HCT116 (cell line): ENCODE measurements around the gene EPHA4. TPM values are rescaled to one million over a fixed set of nuclear protein-coding genes. Genes with fewer than 3 reads are reported as not detected.

Experiments
- ATAC-seq: fragments of 200-7000 bp; cut with Tn5 transposase; 2 replicates; pipeline ENCODE4 v1.9.1; 2020; ENCODE audit warnings: mild to moderate bottlenecking, moderate library complexity
- Bru-seq: library from RNA; stranded (reverse); fragments of 400-500 nt; gene quantifications from one replicate; lab custom pipeline; 2021; lab: Mats Ljungman, UMichigan
- BruChase-seq, 2 experiments: library from RNA; stranded (reverse); fragments of 400-500 nt; gene quantifications; one replicate each; lab custom pipeline; 2021; lab: Mats Ljungman, UMichigan
- BruUV-seq: library from RNA; stranded (reverse); fragments of 400-500 nt; replicated peaks from 2 replicates; lab custom pipeline; 2021; lab: Mats Ljungman, UMichigan
- CTCF ChIA-PET: fragments of 300-600 bp; sonication (Branson Sonifier 250); formaldehyde crosslinking; loops from one replicate; lab custom pipeline; 2021; ENCODE audit warnings: antibody characterized with exemption; lab: Charles Lee
- POLR2A ChIA-PET: fragments of 300-600, 350-600 bp; sonication (Branson Sonifier 250); formaldehyde crosslinking; loops from one replicate; lab custom pipeline; 2021; ENCODE audit warnings: antibody characterized with exemption; lab: Charles Lee
- RAD21 ChIA-PET, 2 experiments: fragments of 300-600 bp; sonication (Branson Sonifier 250); formaldehyde crosslinking; loops; one replicate each; lab custom pipeline; 2023; ENCODE audit warnings: low total read pairs in 2 of 2; ENCODE audit not compliant: uncharacterized antibody in 2 of 2, unreplicated experiment in 2 of 2, low non-redundant PET in 1 of 2; lab: Charles Lee
- DNase-seq: peaks from one replicate; pipeline ENCODE4 v3.0.0-alpha.2; 2010; ENCODE audit warnings: low read depth, low spot score
- H2AFZ ChIP-seq: fragments of 200-600 bp; shearing (Covaris generic), sonication (generic); 2 replicates; pipeline ENCODE4 v1.6.1; 2017; ENCODE audit warnings: low read depth, mixed run types, mixed read lengths, antibody characterized with exemption, low read length; ENCODE audit not compliant: poor library complexity, severe bottlenecking
- H3K27ac ChIP-seq: 2 replicates; pipeline ENCODE4 v1.5.1; 2012; ENCODE audit warnings: low read depth, low read length
- H3K27me3 ChIP-seq: fragments of 200-600 bp; sonication (generic); 2 replicates; pipeline ENCODE4 v1.6.1; 2016; ENCODE audit warnings: mixed run types, low read length, mixed read lengths; ENCODE audit not compliant: insufficient read depth
- H3K36me3 ChIP-seq, 2 experiments: fragments of 200-500 bp in 1 of 2; fragments of 200-600 bp in 1 of 2; sonication (Bioruptor generic) in 1 of 2; sonication (generic) in 1 of 2; 2 replicates each; pipeline versions ENCODE4 v1.5.1 to v1.6.1; 2014 to 2016; ENCODE audit warnings: low read length in 2 of 2, inconsistent platforms in 1 of 2, mixed read lengths in 1 of 2, mixed run types in 1 of 2; ENCODE audit not compliant: insufficient read depth in 2 of 2, control insufficient read depth in 1 of 2
- H3K4me1 ChIP-seq, 2 experiments: fragments of 200-600 bp in 1 of 2; sonication (generic) in 1 of 2; 2 replicates each; pipeline versions ENCODE4 v1.5.1 to v1.6.1; 2012 to 2017; ENCODE audit warnings: low read length in 2 of 2, inconsistent platforms in 1 of 2, mild to moderate bottlenecking in 1 of 2, mixed read lengths in 1 of 2, mixed run types in 1 of 2, moderate library complexity in 1 of 2; ENCODE audit not compliant: insufficient read depth in 2 of 2, control insufficient read depth in 1 of 2
- H3K4me2 ChIP-seq: fragments of 200-600 bp; sonication (generic); 2 replicates; pipeline ENCODE4 v1.6.1; 2017; ENCODE audit warnings: mixed run types, low read length, mixed read lengths
- H3K4me3 ChIP-seq, 2 experiments: fragments of 200-600 bp in 1 of 2; sonication (generic) in 1 of 2; replicated peaks in 1 of 2; 2 replicates each; pipeline ENCODE4 v1.5.1; 2011 to 2016; ENCODE audit warnings: low read length in 2 of 2, control low read depth in 1 of 2, low read depth in 1 of 2, mild to moderate bottlenecking in 1 of 2, mixed read lengths in 1 of 2, mixed run types in 1 of 2
- H3K79me2 ChIP-seq: fragments of 200-600 bp; sonication (generic); 2 replicates; pipeline ENCODE4 v1.6.1; 2017; ENCODE audit warnings: mild to moderate bottlenecking, mixed run types, low read length, moderate library complexity, mixed read lengths; ENCODE audit not compliant: insufficient read depth
- H3K9ac ChIP-seq: fragments of 200-600 bp; sonication (generic); 2 replicates; pipeline ENCODE4 v1.6.1; 2016; ENCODE audit warnings: low read length, mixed read lengths
- H3K9me2 ChIP-seq: fragments of 200-600 bp; sonication (generic), shearing (Covaris generic); 2 replicates; pipeline ENCODE4 v1.6.1; 2017; ENCODE audit warnings: mixed run types, mild to moderate bottlenecking, moderate library complexity; ENCODE audit not compliant: insufficient read depth
- H3K9me3 ChIP-seq, 2 experiments: fragments of 200-500 bp in 1 of 2; fragments of 200-600 bp in 1 of 2; sonication (Bioruptor generic) in 1 of 2; sonication (generic) in 1 of 2; 2 replicates each; pipeline ENCODE4 v1.6.1; 2014 to 2017; ENCODE audit warnings: low read length in 2 of 2, mixed read lengths in 2 of 2, inconsistent platforms in 1 of 2, low read depth in 1 of 2, mild to moderate bottlenecking in 1 of 2, mixed run types in 1 of 2, moderate library complexity in 1 of 2; ENCODE audit not compliant: control insufficient read depth in 1 of 2, insufficient read depth in 1 of 2
- H4K20me1 ChIP-seq: fragments of 200-600 bp; sonication (generic), shearing (Covaris generic); 2 replicates; pipeline ENCODE4 v1.6.1; 2017; ENCODE audit warnings: mixed run types, mild to moderate bottlenecking, moderate library complexity; ENCODE audit not compliant: insufficient read depth
- EGR1 ChIP-seq: IDR thresholded peaks from 2 replicates; pipeline ENCODE4 v1.6.1; 2012; ENCODE audit warnings: low read depth
- ELF1 ChIP-seq: IDR thresholded peaks from 2 replicates; pipeline ENCODE4 v1.6.1; 2012; ENCODE audit warnings: low read depth, borderline replicate concordance
- JUND ChIP-seq: IDR thresholded peaks from 2 replicates; pipeline ENCODE4 v1.6.1; 2012
- POLR2AphosphoS5 ChIP-seq: IDR thresholded peaks from 2 replicates; pipeline ENCODE4 v1.6.1; 2011; ENCODE audit warnings: mild to moderate bottlenecking, low read depth, low read length, moderate library complexity
- RAD21 ChIP-seq: IDR thresholded peaks from 2 replicates; pipeline ENCODE4 v1.6.1; 2012; ENCODE audit warnings: low read depth, mild to moderate bottlenecking
- intact Hi-C: fragments of 100-400 bp; cut with micrococcal nuclease; formaldehyde crosslinking; loops from 2 replicates; pipeline ENCODE4 v1.10.0; 2022
- long read RNA-seq: library from polyadenylated mRNA; unstranded; transcript quantifications from one replicate; pipeline ENCODE4 v2.0.0, GENCODE V29; 2021; ENCODE audit not compliant: unreplicated experiment
- polyA plus RNA-seq: library from polyadenylated mRNA; unstranded; fragments of >200 nt; gene quantifications from 2 replicates; pipeline ENCODE4 v1.2.1, GENCODE V29; 2012; ENCODE audit warnings: missing spikeins
- total RNA-seq: library from RNA; stranded (reverse); gene quantifications from one replicate; pipeline ENCODE4 v1.2.1, GENCODE V29; 2021; ENCODE audit not compliant: unreplicated experiment
- TF ChIP-seq, protein P1 (sequence below), 3 experiments: fragments of 200-600 bp in 1 of 3; sonication (generic) in 1 of 3; IDR thresholded peaks in 2 of 3; conservative IDR thresholded peaks in 1 of 3; 2 replicates each; pipeline ENCODE4 v1.5.1; 2012 to 2017; ENCODE audit warnings: low read depth in 2 of 3, low read length in 2 of 3, antibody characterized with exemption in 1 of 3, borderline replicate concordance in 1 of 3, control low read depth in 1 of 3, mild to moderate bottlenecking in 1 of 3, mixed read lengths in 1 of 3, mixed run types in 1 of 3, moderate library complexity in 1 of 3; ENCODE audit not compliant: insufficient read depth in 1 of 3

EPHA4 gene
- total RNA-seq (3.5 TPM), Bru-seq, nascent RNA (percentile 39 among the genes with signal in this experiment), BruChase-seq, experiment 1, labeled RNA remaining after a 6-hour chase (percentile 21 among the genes with signal in this experiment), BruChase-seq, experiment 2, labeled RNA remaining after a 2-hour chase (percentile 31 among the genes with signal in this experiment)
- 1.8 and 2.0 TPM in 2 replicates for polyA plus RNA-seq
- long read RNA-seq, partial matches to known transcripts, result 2 of 2 reads
- long read RNA-seq, other reads (novel, unspliced or antisense), result 0 of 2 reads

DNA sequence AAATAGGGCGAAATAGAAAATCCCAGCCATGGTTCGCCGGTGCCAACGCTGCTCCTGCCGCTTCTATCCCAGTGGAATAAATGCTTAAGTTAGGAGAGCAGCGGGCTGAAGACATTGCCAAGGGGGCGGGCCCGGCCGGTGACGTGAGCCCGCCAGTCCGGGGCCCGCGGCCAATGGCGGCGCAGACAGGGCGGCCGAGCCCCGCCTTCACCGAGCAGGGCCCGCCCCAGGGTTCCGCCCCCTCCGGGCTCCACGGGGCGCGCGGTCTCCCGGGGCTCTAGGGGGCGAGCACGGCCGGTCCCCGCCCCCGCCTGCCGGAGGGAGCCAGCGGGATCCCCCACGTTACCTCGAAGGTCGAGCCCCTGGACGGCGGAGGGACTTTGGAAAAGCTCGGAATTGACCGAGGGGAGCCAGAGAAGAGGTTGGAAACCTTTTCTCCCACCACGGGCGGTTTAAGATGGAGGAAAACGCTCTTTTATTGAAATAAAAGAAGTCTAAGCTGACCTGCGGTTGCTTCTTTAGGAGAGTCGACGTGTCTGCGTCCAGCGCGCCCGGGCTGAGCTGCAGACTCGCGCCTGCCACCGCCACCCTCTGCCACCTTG lies at the start of gene EPHA4:
TSS of gene EPHA4 (minus strand) at position 86 of the 602 bp plus-strand sequence. CDS start at position 30, 56 bp downstream.
- Histone ChIP-seq H3K27me3 (peaks cover 23% of the 10 kb centered on the region), H3K36me3 (no peaks in the 10 kb centered on the region), H3K9me3 (no peaks in the 10 kb centered on the region), H4K20me1 (no peaks in the 10 kb centered on the region), H3K4me3 (peak within 1 kb of the TSS; percentile 54 to 71), H3K27ac (peak within 1 kb of the TSS; percentile 25; the same call in 1 of the 2 replicates), H3K9me2 (no peaks in the 10 kb centered on the region), H3K4me1 (peaks cover 0 to 19% of the 10 kb centered on the region in 2 experiments; a peak in 3 of 4 replicates), H3K79me2 (no peaks in the 10 kb centered on the region), H2AFZ (peak within 1 kb of the TSS; percentile 99), H3K9ac (peak within 1 kb of the TSS; percentile 37)
- intact Hi-C loops, result loop anchor here (5.0 to 10.0 kb wide), 2 partner anchors 1428 to 1575 kb away; no protein-coding TSS in a partner anchor
- peak; percentile 45 for DNase-seq
- ChIA-PET CTCF (no interaction called here), POLR2A (no interaction called here), RAD21 (no interaction called here)
- no TSS peak for BruUV-seq
- no peak for TF ChIP-seq RAD21
- TF ChIP-seq POLR2AphosphoS5, result peak; percentile 64
- TF ChIP-seq, protein P1, sequence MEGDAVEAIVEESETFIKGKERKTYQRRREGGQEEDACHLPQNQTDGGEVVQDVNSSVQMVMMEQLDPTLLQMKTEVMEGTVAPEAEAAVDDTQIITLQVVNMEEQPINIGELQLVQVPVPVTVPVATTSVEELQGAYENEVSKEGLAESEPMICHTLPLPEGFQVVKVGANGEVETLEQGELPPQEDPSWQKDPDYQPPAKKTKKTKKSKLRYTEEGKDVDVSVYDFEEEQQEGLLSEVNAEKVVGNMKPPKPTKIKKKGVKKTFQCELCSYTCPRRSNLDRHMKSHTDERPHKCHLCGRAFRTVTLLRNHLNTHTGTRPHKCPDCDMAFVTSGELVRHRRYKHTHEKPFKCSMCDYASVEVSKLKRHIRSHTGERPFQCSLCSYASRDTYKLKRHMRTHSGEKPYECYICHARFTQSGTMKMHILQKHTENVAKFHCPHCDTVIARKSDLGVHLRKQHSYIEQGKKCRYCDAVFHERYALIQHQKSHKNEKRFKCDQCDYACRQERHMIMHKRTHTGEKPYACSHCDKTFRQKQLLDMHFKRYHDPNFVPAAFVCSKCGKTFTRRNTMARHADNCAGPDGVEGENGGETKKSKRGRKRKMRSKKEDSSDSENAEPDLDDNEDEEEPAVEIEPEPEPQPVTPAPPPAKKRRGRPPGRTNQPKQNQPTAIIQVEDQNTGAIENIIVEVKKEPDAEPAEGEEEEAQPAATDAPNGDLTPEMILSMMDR (IDR thresholded peaks at IDR 0.05 in 2 of 3, conservative IDR thresholded peaks at IDR 0.05 in 1 of 3; ENCODE audit: borderline replicate concordance in 1 of 3, insufficient read depth in 1 of 3, low read depth in 2 of 3, low read length in 2 of 3), result 0 out of 6 replicates have a peak, but pooled peaks of 2 of the 3 experiments have one; percentile 3 to 14
- TF ChIP-seq EGR1, result peak; percentile 70
- TF ChIP-seq, all 23 proteins: peak for 3
- ATAC-seq, result peak; percentile 86
- H3K4me2 ChIP-seq, result peak within 1 kb of the TSS; percentile 96

DNA sequence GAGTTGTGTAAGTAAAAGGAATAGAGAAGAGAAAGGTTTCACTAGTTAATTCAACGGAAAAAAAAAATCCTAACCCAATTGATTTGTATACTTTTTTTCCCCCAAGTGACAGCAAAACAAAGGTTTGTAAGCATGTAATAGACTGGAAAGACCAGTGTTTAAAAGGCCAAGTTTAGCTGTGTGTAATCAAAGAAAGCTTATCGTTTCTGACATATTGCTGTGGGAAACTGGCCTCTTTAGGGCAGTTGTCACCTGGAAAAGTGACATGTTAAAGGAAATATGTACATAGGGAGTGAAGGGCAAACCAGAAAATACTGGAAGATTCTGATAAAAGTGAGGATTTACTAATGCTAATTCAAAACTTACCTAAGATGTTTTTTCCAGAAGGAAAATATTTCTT lies 45.9 kb upstream of the EPHA4 start:
- no TSS peak for BruUV-seq
- no peaks in the 10 kb centered on the region for H3K4me1 ChIP-seq
- H3K4me3 ChIP-seq, result no peak overlapping the region
- H3K9ac ChIP-seq, result no peak overlapping the region
- no peaks in the 10 kb centered on the region for H3K9me3 ChIP-seq
- CTCF ChIA-PET, result no interaction called here
- no peaks in the 10 kb centered on the region for H3K79me2 ChIP-seq
- H4K20me1 ChIP-seq, result no peaks in the 10 kb centered on the region
- no peak overlapping the region for H2AFZ ChIP-seq
- H3K27me3 ChIP-seq, result 0 out of 2 replicates have a peak, but pooled peaks cover 4% of the 10 kb centered on the region
- TF ChIP-seq, protein P1 (IDR thresholded peaks at IDR 0.05 in 2 of 3, conservative IDR thresholded peaks at IDR 0.05 in 1 of 3; ENCODE audit: borderline replicate concordance in 1 of 3, insufficient read depth in 1 of 3, low read depth in 2 of 3, low read length in 2 of 3), result no peak
- TF ChIP-seq ELF1, result no peak
- TF ChIP-seq JUND, result no peak
- RAD21 ChIA-PET, result no interaction called here
- intact Hi-C loops, result no loop called here
- H3K9me2 ChIP-seq, result no peaks in the 10 kb centered on the region
- H3K4me2 ChIP-seq, result no peak overlapping the region
- ATAC-seq (no peak), DNase-seq (no peak)
- POLR2A ChIA-PET, result no interaction called here
- H3K27ac ChIP-seq, result no peak overlapping the region
- H3K36me3 ChIP-seq, result no peaks in the 10 kb centered on the region
